Activated T-helper 1 cell treated with Interleukin-2 at 50 U/mL for 16 hours (primary cell): ENCODE results near the gene AMELY.
"Not testable (repeated sequence)": the region's sequence is repeated elsewhere in the genome, so short reads cannot be mapped to it uniquely, and the experiment has no call there.

Source experiments
- DNase-seq: peaks from one replicate; pipeline ENCODE4 v3.0.0-alpha.2; 2020; ENCODE audit warnings: low read depth

Gene AMELY

DNA sequence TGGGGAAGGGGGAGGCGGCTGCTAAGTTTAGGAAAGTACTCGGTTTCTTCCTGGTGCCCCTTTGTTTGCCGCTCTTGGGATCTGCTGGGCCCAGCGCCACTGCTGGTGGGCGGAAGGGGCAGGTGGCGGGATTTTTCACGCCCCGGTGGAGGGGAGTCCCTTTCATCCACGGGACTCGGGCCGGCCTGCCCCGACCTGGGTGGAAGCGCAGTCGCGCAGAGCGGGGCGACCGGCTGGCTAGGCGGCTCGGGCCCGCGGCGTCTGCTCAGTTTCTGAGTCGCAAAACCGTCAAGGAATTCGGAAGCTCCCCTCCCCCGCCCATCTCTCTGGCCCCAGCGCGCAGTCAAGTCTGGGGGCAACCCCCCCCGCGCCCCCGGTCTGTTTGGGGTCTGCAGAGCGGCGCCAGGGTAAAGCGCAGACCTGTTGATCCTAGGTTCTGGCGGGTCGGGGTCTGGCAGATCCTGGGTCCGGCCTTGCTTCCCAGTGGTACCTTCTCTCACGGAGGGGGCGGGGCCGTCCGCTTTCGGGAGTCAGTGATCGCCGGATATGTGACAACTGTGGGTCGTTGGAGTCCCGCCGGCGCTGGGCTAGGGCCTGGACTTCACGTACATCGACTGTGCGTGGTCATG is at the start of gene AMELY:
Gene AMELY (minus strand): TSS at position 500 of the 629 bp plus-strand sequence. CDS start 39,144 bp downstream, outside the sequence.
- DNase-seq = no peak

DNA sequence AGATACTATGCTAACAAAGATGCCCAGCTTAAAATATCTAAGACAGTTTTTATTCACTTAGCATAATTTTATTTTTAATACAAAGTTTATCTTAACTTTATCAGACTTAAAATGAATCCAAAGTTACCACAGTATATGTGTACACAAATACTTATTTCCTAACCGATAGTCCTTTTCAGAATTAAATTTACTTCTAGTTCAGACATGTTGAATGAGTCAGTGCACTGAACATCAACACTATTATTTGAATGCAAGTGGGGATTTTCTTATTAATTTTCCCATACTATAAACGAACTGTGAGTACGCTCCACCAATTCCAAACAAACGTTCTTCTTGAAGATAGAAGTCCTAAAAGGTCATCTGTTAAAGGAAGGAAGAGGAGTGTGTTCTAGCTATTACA is 38.4 kb upstream of the AMELY start:
- DNase-seq = no peak

GRCh38 chrY:6948378-6948777 is 36.8 kb upstream of the AMELY start:
- no peak for DNase-seq

DNA sequence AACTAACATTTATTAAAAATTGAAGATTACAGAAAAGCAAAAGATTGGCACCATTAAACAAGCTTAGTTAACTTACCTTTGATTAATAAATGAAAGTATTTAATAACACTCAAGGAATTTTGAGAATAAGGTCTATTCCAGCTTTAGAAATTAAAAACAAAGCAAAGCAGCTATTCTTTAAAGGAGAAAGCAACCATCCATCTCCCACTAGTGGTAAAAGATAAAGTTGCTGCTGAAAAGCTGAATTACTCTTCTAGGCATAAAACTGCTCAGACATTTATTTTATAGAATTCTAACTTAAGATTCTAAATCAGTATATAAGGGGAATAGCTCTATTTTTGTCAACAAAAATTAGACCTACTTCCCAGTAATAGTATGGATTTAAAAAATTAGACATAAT is 36.1 kb upstream of the AMELY start:
- DNase-seq = no peak

GRCh38 chrY:6935497-6935896 is 23.9 kb upstream of the AMELY start:
- no peak for DNase-seq

DNA sequence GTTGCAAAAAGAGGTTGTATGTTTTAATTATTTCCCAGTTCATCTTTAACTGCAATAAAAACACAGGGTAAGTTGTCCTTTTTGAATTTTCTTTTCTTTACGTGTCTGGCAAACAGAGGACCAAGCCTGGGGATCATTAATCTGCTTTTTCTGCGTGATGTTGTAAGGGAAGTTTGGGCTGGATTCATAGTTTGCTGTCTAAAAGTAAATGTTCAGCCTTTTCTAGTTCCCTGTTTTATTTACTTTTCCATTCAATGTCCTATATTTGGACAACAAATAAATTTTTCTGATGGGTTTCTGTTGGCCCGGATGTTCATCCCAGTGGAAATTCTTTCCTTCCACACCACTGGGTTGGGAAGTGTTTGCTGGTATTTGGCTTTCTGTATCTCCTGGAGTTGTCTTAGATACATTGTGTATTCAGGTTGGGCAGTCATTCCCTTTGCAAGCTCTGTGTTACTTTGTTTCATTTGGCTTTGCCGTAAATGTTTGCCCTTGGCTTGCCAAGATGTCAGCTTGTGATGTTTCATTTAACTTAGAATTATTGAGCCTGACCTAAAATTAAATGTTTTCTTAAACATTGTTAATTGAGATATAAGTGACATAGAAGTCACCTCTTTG is 20.3 kb upstream of the AMELY start:
- DNase-seq = no peak

DNA sequence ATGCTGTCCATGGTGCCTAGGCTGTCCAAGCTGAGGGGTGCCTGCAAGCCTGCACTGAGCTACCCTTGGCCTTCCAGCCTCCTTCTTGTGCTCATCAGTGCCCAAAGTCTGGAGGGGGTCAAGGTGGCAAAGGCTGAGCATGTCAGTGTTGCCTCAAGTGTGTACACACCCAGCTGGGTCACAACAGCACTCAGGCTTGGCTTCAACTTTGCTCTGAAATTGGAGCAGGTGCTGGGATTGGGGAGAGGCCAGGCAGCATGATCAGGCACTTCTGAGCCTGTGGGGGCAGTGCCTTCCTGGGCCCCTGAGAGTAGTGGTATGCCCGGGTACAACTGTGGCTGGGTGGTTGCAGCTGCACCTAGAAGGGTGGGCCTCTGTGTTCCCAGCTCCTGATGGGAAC is 17.7 kb upstream of the AMELY start:
- DNase-seq = no peak

- DNase-seq = no peak
These were observed 16.7 kb upstream of the AMELY start for GRCh38 chrY:6928265-6928664.

- DNase-seq = no peak
These were observed 9.5 kb upstream of the AMELY start for GRCh38 chrY:6921061-6921460.

DNA sequence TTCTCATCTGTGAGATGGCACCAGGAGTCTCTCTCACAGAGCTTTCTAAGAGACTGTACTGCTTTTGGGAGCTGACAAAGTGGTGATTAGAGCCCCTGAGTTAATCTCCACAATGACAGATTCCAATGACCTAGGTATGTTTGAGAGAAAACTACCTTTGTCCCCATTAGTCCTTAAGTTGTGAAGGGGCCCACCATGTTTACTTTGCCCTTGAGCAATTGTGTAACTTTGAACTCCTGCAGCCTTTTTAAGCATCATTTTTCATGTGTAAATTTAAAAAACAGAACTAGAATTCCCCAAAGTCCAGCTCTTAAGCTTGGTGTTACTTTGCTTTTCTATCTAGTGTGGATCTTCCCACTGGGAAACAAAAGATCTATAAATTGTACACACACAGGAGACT is 1.8 kb upstream of the AMELY start:
- DNase-seq = no peak

DNA sequence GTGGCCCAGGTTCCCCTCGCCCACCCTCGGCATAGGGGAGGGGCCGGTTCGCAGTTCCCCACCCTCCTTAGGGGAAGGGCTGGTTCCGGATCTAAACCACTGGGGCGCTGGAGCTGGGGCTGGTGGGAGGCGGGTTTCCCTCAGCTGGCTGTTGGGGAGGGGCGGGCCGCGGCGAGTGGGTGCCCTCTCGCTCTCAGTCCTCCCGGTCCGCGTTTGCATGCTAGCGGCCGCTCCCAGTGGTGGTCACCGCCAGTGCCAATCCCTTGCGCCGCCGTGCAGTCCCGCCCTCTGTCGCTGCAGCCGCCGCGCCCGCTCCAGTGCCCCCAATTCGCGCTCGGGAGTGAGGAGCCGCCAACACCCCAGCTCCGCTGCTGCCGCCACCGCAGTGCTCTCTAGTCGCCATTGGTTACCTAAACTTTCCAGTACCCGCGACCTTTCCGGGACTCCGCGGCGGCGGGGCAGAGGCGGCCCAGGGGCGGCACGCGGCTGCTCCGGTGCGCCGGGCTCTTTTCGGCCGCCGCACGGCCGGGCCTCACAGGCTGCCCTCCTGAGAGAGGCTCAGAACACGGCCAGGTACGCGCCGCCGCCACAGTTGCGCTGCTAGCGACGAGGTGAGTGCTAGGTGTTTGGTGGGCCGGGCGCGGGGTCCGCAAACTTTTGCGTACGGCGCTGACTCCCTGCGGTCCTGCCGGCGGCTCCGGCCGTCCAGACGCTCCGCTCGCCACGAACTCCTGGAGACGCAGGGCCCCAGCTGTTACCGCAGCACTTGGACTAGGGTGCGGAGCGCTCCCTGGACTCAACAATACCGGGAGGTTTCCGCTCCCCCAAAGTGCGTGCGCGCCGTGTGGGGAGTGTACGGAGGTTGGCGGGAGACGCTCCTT is 940 bp downstream of the AMELY start, which contains the start of gene TBL1Y:
Gene TBL1Y (plus strand): TSS at position 326 of the 881 bp plus-strand sequence. CDS start 114,388 bp downstream, outside the sequence.
- DNase-seq = no peak

GRCh38 chrY:6909856-6910255 is 1.7 kb downstream of the AMELY start:
- DNase-seq = no peak

DNA sequence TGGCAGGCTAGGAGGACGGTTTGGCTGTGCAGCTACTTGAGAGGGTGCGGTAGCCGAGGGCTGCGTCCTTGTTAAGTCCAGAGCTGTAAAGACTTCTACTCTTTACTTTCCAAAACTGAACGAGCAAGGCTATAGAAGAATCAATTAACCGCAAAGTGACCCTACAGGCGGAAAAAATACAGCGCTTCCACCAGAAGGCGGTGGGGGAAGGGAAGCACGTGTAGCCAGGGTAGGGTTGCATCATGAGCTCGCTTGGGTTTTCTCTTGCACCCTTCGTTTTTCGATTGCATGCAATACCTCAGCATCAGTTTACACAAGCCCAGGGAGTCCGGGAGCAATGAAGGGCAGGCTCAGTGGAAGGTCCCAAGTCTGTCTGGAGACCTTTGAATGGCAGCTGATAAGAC is 2.4 kb downstream of the AMELY start:
- no peak for DNase-seq

DNA sequence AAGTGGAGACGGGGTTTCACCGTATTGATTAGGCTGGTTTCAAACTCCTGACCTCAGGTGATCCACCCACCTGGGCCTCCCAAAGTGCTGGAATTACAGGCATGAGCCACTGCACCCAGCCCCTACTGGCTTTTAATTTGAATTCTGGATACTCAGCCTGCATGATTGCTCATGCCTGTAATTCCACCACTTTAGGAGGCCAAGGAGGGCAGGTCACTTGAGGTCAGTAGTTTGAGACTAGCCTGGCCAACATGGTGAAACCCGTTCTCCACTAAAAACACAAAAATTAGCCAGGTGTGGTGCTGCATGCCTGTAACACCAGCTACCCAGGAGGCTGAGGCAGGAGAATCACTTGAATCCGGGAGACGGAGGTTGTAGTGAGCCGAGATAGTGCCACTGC is 3.5 kb downstream of the AMELY start:
- not testable (repeated sequence) for DNase-seq

GRCh38 chrY:6907591-6907990 is 4.0 kb downstream of the AMELY start:
- DNase-seq = no peak

DNA sequence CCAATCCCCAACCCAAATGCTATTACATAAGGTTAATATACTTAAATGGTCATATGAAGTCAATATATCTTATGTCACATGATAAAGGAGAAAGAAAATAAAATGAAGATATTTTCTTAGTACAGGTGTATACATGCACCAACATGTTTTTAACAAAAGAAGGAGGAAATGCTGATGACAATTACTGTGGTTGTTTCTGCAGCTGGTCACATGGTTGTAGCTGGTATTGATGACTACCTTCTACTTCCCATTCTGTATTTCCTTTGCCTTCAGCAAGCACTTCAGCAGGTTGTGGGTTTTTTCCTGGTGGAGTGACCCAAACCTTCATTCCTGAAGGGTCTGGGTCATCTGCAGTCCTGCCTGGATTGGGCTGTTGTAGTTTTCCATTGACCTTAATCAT is 9.4 kb downstream of the AMELY start:
- DNase-seq = not testable (repeated sequence)

DNA sequence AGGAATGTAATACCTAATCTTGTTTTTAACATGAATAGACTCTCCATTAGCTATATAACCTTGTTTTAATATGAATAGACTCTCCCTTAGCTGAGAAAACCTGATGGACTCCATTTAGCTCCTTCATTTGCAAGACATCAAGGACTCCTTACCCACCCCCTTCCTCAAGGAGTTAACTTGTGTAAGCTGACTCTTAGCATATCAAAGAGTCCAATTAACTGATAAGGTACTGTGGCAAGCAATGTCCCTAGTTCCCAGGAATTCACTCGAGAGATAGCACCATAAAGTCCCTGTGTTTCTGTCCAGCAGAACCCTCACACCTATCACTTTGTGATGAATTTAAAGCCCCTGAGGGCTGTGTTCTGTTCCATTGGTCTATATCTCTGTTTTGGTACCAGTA is 16.3 kb downstream of the AMELY start:
- no peak for DNase-seq

DNA sequence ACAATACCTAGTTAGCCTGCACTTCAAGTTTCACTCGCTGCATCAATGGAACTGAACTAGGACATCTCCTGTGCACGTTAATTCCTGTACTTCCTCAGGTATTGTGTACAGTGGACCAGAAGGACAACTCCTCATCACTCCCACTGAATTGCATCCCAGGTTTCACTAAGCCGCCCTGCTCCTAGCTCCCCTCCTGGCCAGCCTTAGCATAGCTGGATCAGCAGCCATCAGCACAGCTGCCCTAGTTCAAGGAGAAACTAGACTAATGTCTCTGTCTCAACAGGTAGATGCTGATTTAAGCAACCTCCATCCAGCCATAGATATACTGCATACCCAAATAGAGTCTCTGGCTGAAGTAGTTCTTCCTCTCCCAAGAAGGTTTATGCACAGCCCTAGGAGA is 17.1 kb downstream of the AMELY start:
- no peak for DNase-seq

- DNase-seq = no peak
These were observed 62.2 kb downstream of the AMELY start for GRCh38 chrY:6849384-6849783.

DNA sequence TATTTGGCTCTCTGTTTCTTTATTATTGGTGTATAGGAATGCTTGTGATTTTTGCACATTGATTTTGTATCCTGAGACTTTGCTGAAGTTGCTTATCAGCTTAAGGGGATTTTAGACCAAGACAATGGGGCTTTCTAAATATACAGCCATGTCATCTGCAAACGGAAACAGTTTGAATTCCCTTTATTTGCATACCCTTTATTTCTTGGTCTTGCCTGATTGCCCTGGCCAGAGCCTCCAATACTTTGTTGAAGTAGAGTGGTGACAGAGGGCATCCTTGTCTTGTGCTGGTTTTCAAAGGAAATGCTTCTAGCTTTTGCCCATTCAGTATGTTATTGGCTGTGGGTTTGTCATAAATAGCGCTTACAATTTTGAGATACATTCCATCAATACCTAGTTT is 68.9 kb downstream of the AMELY start:
- DNase-seq = not testable (repeated sequence)
